HG02970 (cell line): Measurements from ENCODE around the gene TMEM150B.

Source experiments
- ATAC-seq: cut with Tn5 transposase; IDR thresholded peaks from one replicate; pipeline ENCODE4 v1.9.1; 2021; ENCODE audit warnings: mild to moderate bottlenecking, moderate library complexity, moderate number of reproducible peaks; ENCODE audit not compliant: unreplicated experiment, low FRiP score

The TMEM150B gene

DNA sequence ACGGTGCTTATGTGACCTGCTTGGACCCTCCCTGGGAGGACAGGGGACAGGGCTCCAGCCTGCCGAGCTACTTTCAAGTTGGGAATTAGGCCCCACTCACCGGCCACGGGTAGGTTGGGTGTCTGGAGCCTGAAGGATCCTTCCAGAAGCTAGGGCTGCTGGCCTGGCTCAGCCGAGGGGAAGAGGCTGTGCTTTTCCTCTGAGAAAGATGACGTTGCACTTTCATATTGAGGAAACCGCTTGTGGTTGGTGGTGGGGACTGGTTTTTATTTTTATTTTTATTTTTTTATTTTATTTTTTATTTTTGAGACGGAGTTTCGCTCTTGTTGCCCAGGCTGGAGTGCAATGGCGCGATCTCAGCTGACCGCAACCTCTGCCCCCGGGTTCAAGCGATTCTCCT is at the start of gene TMEM150B:
Gene TMEM150B, minus strand, starts transcription at position 170 of the 400 bp plus-strand sequence. CDS start 4,305 bp downstream, outside the sequence.
- no peak for ATAC-seq

DNA sequence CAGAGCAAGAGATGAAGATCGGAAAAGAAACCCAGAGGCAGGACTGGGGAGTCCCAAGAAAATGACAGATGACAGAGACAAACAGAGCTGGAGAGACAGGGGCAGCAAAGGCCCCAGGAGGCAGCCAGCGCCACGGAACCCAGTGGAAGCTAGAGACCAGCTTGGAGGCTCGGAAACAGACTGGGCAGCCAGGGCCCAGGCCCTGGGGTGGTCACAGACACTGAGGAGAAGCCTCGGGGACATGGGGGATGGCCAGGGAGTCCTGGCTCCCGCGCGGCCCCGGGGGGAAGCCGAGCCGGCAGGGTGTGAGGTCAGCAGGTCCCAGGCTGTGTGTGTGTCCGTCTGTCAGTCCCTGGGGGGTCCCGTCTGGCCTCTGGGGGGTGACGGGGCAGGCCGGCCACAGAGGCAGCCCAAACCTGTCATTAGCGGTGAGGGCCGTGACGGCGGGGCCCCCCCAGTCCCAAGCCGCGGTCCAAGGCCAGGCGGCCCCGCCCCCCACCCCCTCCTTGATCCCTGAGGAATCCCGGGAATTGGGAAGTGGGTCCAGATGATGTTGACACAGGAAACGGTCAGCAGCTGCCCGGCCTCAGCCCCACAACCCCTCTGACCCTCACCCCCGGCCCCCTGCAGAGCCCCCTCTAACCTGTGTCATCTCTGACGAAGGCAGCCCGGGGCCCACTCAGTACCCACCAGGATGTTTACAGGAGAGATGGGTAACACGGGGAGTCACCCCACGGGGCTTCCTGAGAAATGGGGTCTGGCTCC is 49.0 kb upstream of the TMEM150B start:
- ATAC-seq, result no peak

- ATAC-seq, result no peak
Observed at GRCh38 chr19:55373306-55373992, 48.3 kb upstream of the TMEM150B start.

DNA sequence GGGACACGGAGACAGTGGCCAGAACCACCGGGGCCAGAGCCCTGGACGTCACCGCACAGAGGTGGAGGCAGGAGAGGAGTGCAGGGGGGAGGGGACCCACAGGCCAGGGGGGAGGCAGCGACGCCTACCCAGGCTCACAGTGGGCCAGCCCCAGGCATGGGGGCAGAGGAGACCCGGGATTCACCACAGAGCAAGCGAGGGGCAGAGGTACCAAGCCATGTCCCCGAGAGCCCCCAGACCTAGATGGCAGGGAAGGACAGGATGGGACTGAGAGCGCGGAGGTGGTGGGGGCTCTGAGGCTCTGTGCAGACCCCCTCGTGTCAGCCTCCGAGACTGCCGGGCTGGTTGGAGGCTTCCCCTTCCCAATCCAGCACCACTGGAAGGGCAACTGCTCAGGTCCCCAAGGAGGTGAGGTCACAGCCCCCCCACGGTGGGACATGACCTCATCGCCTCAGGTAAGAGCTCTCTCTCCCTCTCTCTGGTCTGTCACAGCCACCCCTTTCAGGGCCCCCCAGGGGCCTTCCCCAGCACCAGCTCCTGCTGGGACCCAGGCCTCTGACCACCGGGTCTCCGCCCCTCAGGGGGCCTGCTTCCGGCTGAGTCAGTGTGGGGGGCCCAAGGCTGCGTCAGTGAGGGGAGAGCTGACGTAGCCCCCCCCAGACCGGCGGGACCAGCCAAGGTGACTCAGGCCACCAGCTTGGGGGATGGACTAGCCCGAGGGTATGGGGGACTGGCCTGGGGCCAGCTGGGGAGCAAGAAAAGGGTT is 47.4 kb upstream of the TMEM150B start:
- no peak for ATAC-seq

GRCh38 chr19:55370305-55370988 is 45.3 kb upstream of the TMEM150B start, which contains the start of gene IL11:
TSS of gene IL11 (minus strand) at chr19:55370463. CDS start at chr19:55370310, 153 bp downstream.
- no peak for ATAC-seq

DNA sequence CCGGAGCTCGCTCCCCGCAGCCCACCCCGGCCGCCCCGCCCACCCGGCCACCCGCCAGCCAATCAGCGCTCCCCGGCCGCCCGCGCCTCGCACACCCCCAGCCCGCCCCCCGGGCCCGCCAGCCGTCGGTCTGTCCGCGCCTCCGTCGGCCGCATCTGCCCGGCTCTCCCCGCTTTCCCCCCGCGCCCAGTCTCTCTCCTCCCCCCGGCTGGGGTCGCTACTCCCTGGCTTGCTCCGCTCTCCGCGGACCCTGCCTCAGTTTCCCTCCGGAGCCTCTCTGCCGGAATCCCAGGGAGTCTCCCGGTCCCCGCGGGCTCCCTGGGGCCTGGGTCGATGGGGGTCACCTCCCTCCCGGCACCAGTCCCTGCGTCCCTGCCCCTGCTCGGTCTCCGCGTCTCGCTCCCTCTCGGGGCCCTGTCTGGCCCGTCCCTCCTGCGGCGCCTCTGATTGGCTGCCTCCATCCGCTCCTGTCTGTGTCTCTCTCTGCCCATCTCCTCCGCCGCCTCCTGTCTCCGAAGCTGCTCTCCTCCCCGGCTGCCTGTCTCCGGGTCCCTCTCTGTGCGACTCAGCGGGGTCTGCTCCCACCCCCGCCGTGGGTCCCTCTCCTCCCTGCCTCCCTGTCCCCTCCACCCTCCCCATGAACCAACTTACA is 44.6 kb upstream of the TMEM150B start:
- no peak for ATAC-seq

- ATAC-seq, result no peak
Observed at GRCh38 chr19:55368701-55369563, 43.8 kb upstream of the TMEM150B start.

DNA sequence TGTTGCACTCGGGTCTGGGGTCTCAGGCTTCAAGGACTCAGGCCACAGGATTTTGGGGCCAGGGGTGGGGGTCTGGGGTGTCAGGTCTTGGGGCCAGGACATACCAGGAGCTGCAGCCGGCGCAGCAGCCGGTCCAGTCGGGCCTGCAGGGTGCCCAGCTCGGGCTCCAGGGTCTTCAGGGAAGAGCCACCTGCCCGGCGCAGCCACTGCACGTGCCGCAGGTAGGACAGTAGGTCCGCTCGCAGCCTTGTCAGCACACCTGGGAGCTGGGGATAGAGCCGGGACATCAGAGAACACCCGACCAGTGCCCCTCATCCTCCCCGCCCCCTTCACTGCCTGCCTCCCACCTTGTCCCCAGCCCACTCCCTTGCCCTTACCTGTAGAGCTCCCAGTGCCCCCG is 43.0 kb upstream of the TMEM150B start:
- ATAC-seq, result no peak

DNA sequence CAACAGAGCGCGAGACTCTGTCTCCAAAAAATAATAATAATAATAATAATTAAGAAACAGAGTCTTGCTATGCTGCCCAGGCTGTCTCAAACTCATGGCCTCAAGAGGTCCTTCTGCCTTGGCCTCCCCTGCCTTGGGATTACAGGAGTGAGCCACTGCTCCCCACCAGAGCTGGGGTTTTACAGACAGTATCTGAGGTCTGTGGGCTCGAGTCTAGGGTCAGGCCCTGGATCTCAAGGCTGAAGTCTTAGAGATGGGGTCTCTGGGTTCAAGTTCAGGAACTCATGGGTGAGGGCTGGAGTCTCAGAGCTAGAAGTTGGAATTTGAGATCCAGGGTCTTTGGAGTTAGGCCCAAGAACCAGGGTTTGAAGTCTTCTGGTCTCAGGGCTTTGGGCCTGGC is 41.6 kb upstream of the TMEM150B start:
- no peak for ATAC-seq

GRCh38 chr19:55365964-55366363 is 40.8 kb upstream of the TMEM150B start:
- no peak for ATAC-seq

DNA sequence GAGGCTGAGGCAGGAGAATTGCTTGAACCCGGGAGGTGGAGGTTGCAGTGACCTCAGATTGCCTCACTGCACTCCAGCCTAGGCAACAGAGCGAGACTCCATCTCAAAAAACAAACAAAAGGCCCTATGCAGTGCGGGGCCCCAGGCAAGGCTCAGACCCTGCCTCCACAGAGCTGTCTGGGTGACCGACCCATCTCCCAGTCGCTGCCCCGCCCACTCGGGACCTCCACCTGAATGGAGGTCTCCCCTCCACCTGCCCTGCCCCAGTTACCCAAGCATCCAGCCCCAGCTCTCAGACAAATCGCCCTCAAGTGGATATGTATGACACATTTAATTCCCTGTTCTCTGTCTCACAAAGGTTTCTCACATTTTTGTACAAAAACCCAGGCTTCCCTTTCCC is 40.1 kb upstream of the TMEM150B start:
- no peak for ATAC-seq

DNA sequence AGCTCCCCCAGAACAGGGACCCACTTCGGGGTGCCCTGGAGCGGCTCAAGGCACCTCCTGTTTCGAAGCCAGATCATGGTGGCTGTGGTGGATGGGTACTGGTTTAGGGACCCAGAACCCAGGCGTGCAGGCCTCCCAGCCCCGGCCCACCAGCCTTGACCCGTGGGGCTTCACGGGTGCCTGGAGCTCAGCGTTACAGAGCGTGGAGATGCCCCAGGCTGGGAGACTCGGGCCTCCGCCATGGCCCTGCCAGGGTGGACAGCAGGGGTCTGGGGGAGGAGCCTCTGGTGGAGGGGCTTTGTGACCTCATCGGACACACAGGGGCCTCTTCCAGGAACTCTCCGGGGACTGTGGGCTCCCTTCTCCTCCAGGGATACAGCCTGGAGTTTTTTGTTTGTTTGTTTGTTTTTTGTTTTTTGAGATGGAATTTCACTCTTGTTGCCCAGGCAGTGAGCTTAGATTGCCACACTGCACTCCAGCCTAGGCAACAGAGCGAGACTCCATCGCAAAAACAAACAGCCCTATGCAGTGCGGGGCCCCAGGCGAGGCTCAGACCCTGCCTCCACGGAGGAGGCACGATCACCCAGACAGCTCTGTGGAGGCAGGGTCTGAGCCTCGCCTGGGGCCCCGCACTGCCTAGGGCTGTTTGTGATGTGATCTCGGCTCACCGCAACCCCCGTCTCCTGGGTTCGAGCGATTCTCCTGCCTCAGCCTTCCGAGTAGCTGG is 38.0 kb upstream of the TMEM150B start, which contains the start of gene GARIN5B:
Gene GARIN5B, minus strand, starts transcription at position 271 of the 727 bp plus-strand sequence. Its CDS starts 194 bp downstream, at position 77.
- no peak for ATAC-seq

DNA sequence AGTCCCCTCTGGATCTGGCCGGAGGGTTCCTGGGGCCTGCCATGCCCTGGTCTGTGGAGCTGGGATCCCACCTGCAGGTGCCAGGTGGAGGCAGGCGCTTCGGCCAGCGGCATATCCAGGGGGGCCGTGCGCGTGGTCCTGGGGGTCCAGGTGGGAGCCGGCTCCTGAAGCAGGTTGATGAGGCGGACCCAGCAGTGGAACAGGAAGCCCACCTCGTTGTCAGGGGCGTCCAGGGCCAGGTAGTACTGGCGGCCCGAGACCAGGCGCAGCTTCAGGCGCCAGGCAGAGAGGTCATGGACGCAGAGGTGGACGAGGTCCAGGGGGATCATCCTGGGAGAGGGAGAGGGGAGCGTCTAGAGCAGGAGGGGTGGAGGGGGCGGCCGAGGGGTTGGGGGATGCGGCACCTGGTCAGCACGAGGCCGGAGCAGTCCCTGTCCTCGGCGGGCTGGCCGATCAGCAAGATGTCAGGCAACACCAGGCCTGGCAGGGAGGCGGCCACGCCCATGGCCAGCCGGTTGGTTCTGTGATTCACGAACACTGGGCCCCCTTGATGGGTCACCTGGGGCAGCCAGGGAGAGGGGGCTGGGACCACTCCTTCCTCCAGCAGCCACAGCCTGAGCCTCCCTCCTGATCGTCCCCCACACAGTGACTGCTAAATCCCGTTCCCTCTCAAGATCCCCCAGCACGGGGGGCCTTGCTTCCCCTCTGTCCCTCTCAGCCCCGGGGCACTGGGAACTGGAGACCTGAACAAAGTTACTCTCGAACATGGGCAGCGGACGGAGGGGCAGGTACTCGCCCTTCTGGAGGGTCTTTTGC is 37.2 kb upstream of the TMEM150B start:
- ATAC-seq, result no peak

- ATAC-seq, result no peak
Observed at GRCh38 chr19:55360902-55361301, 35.8 kb upstream of the TMEM150B start.

GRCh38 chr19:55358943-55359908 is 34.1 kb upstream of the TMEM150B start:
- ATAC-seq, result no peak

DNA sequence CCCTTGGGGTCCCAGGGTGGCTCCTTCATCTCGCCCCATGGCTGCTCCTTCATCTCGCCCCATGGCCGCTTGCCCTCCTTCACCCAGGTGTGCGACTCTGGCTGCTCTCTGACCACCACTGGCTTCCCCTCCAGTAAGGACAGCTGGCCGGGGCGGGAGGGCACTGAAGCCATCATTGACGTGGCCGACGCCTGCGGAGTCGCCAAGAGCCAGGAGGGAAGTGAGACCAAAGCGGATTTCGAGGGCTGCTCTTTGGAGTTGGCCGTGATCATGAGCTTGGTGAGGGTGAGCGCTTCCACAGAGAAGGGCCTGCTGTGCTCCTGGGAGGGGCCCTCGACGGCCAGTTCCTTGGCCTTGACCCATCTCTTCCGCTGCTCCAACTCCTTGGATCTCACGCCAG is 33.4 kb upstream of the TMEM150B start:
- no peak for ATAC-seq
